Subcutaneous abdominal adipose tissue (tissue), 5 donors: ENCODE data around the gene OR13J1.

Experiments
- H3K27ac ChIP-seq: one replicate; pipeline ENCODE4 v1.7.0; 2013; ENCODE audit warnings: low read depth, mild to moderate bottlenecking, inconsistent platforms, low read length, moderate library complexity
- H3K27me3 ChIP-seq, 5 donors: one replicate each; pipeline ENCODE4 v1.7.0; 2013; ENCODE audit warnings: low read length in 5 of 5, inconsistent platforms in 1 of 5; ENCODE audit not compliant: control insufficient read depth in 5 of 5, insufficient read depth in 4 of 5
- H3K36me3 ChIP-seq, 5 donors: one replicate each; pipeline ENCODE4 v1.7.0; 2013; ENCODE audit warnings: low read length in 5 of 5; ENCODE audit not compliant: control insufficient read depth in 5 of 5, insufficient read depth in 5 of 5
- H3K4me1 ChIP-seq, 5 donors: one replicate each; pipeline ENCODE4 v1.7.0; 2013; ENCODE audit warnings: low read length in 5 of 5, mild to moderate bottlenecking in 3 of 5, moderate library complexity in 1 of 5; ENCODE audit not compliant: control insufficient read depth in 5 of 5, insufficient read depth in 5 of 5
- H3K4me3 ChIP-seq, 5 donors: one replicate each; pipeline ENCODE4 v1.7.0; 2013; ENCODE audit warnings: low read length in 5 of 5, low read depth in 1 of 5
- H3K9ac ChIP-seq, 5 donors: one replicate each; pipeline ENCODE4 v1.7.0; 2013; ENCODE audit warnings: low read length in 5 of 5, mild to moderate bottlenecking in 4 of 5, moderate library complexity in 3 of 5
- H3K9me3 ChIP-seq, 5 donors: one replicate each; pipeline ENCODE4 v1.7.0; 2013; ENCODE audit warnings: low read length in 5 of 5; ENCODE audit not compliant: control insufficient read depth in 5 of 5
- donor health status: healthy.
- donor health status: healthy.
- donor health status: healthy.
- donor health status: healthy.
- donor health status: healthy.

The OR13J1 gene

GRCh38 chr9:35835766-35836165 lies 34.4 kb downstream of the OR13J1 start:
- no peak overlapping the region for H3K27ac ChIP-seq

GRCh38 chr9:35835216-35835632 lies 35.0 kb downstream of the OR13J1 start:
- no peak overlapping the region for H3K9ac ChIP-seq
- peaks cover 0 to 6% (median 0%) of the 10 kb centered on the region in 5 donors for H3K36me3 ChIP-seq
- H3K27ac ChIP-seq = no peak overlapping the region
- no peak overlapping the region for H3K4me3 ChIP-seq
- H3K4me1 ChIP-seq = peaks cover 0 to 21% (median 18%) of the 10 kb centered on the region in 5 donors
- H3K27me3 ChIP-seq = peaks cover 0 to 8% (median 4%) of the 10 kb centered on the region in 5 donors
- H3K9me3 ChIP-seq = no peaks in the 10 kb centered on the region

More at GRCh38 chr9:35835766-35836165, 34.4 kb downstream of the OR13J1 start:
- peaks cover 0 to 6% (median 0%) of the 10 kb centered on the region in 5 donors for H3K36me3 ChIP-seq
- H3K4me1 ChIP-seq = peaks cover 0 to 20% (median 15%) of the 10 kb centered on the region in 5 donors
- peaks cover 0 to 11% (median 4%) of the 10 kb centered on the region in 5 donors for H3K27me3 ChIP-seq
- no peaks in the 10 kb centered on the region for H3K9me3 ChIP-seq
- peak overlapping the region in 1 of 5 donors; percentile 22 for H3K9ac ChIP-seq
- H3K4me3 ChIP-seq = no peak overlapping the region

- peaks cover 0 to 6% (median 0%) of the 10 kb centered on the region in 5 donors for H3K36me3 ChIP-seq
- H3K9ac ChIP-seq = no peak overlapping the region
- no peaks in the 10 kb centered on the region for H3K9me3 ChIP-seq
- no peak overlapping the region for H3K4me3 ChIP-seq
- H3K4me1 ChIP-seq = peaks cover 2 to 27% (median 25%) of the 10 kb centered on the region in 5 donors
- no peak overlapping the region for H3K27ac ChIP-seq
- H3K27me3 ChIP-seq = peaks cover 0 to 8% (median 3%) of the 10 kb centered on the region in 5 donors
Measured at GRCh38 chr9:35834260-35835215, 35.7 kb downstream of the OR13J1 start.

- H3K36me3 ChIP-seq = peaks cover 0 to 6% (median 0%) of the 10 kb centered on the region in 5 donors
- no peak overlapping the region for H3K27ac ChIP-seq
- H3K4me3 ChIP-seq = no peak overlapping the region
- no peaks in the 10 kb centered on the region for H3K9me3 ChIP-seq
- H3K9ac ChIP-seq = no peak overlapping the region
- peaks cover 4 to 36% (median 32%) of the 10 kb centered on the region in 5 donors for H3K4me1 ChIP-seq
- no peaks in the 10 kb centered on the region for H3K27me3 ChIP-seq
Measured at GRCh38 chr9:35832814-35833213, 37.4 kb downstream of the OR13J1 start.

GRCh38 chr9:35831040-35831439 lies 39.2 kb downstream of the OR13J1 start:
- Histone ChIP-seq H3K27me3 (no peaks in the 10 kb centered on the region), H3K27ac (no peak overlapping the region), H3K4me1 (peaks cover 4 to 40% (median 32%) of the 10 kb centered on the region in 5 donors), H3K4me3 (no peak overlapping the region), H3K9ac (no peak overlapping the region), H3K36me3 (peaks cover 0 to 6% (median 0%) of the 10 kb centered on the region in 5 donors), H3K9me3 (no peaks in the 10 kb centered on the region)

GRCh38 chr9:35829764-35830096 lies 40.5 kb downstream of the OR13J1 start:
- Histone ChIP-seq H3K36me3 (no peaks in the 10 kb centered on the region), H3K9ac (peak overlapping the region; percentile 32 to 78 (median 57)), H3K27me3 (no peaks in the 10 kb centered on the region), H3K4me3 (peak overlapping the region; percentile 72 to 86 (median 74)), H3K4me1 (peaks cover 4 to 41% (median 29%) of the 10 kb centered on the region in 5 donors), H3K9me3 (no peaks in the 10 kb centered on the region), H3K27ac (peak overlapping the region; percentile 65)

GRCh38 chr9:35829084-35829763 lies 41.0 kb downstream of the OR13J1 start, which contains the start of gene TMEM8B:
Gene TMEM8B, plus strand, starts transcription at chr9:35829228. Its CDS starts 220 bp downstream, at chr9:35829448.
- H3K9me3 ChIP-seq = no peaks in the 10 kb centered on the region
- no peaks in the 10 kb centered on the region for H3K27me3 ChIP-seq
- peaks cover 4 to 37% (median 29%) of the 10 kb centered on the region in 5 donors for H3K4me1 ChIP-seq
- H3K4me3 ChIP-seq = peak within 1 kb of the TSS; percentile 74 to 91 (median 84)
- no peaks in the 10 kb centered on the region for H3K36me3 ChIP-seq
- H3K27ac ChIP-seq = peak within 1 kb of the TSS; percentile 65
- peak within 1 kb of the TSS; percentile 38 to 91 (median 76) for H3K9ac ChIP-seq

GRCh38 chr9:35828716-35829083 lies 41.5 kb downstream of the OR13J1 start, which contains the start of gene FAM221B:
Gene FAM221B, minus strand, starts transcription at chr9:35828732. Its CDS starts 2,571 bp downstream, at chr9:35826161.
- H3K9me3 ChIP-seq = no peaks in the 10 kb centered on the region
- H3K4me3 ChIP-seq = peak within 1 kb of the TSS; percentile 74 to 91 (median 84)
- peak within 1 kb of the TSS; percentile 65 for H3K27ac ChIP-seq
- H3K9ac ChIP-seq = peak within 1 kb of the TSS; percentile 38 to 91 (median 76)
- H3K36me3 ChIP-seq = no peaks in the 10 kb centered on the region
- H3K4me1 ChIP-seq = peaks cover 4 to 33% (median 26%) of the 10 kb centered on the region in 5 donors
- no peaks in the 10 kb centered on the region for H3K27me3 ChIP-seq

- Histone ChIP-seq H3K9ac (no peak overlapping the region), H3K4me3 (no peak overlapping the region), H3K4me1 (peaks cover 4 to 27% (median 20%) of the 10 kb centered on the region in 5 donors), H3K27ac (no peak overlapping the region), H3K27me3 (no peaks in the 10 kb centered on the region), H3K9me3 (no peaks in the 10 kb centered on the region), H3K36me3 (no peaks in the 10 kb centered on the region)
Measured at GRCh38 chr9:35827486-35827885, 42.7 kb downstream of the OR13J1 start.
